Psoas muscle (tissue), 8 donors: ENCODE results near the gene KCNJ5. TPM values are rescaled to one million over a fixed set of nuclear protein-coding genes. Genes with fewer than 3 reads are reported as not detected.

ENCODE experiments used
- ATAC-seq, 4 donors: fragments of 200-7000 bp; cut with Tn5 transposase; one replicate each; pipeline ENCODE4 v1.9.1; 2020; ENCODE audit warnings: moderate library complexity in 3 of 4, mild to moderate bottlenecking in 2 of 4
- DNase-seq, 2 donors: peaks; one replicate each; pipeline ENCODE4 v3.0.0-alpha.2; 2020
- H3K27ac ChIP-seq: fragments of 200-600 bp; one replicate; pipeline ENCODE4 v1.8.0; 2022
- H3K27me3 ChIP-seq, 3 donors: fragments of 200-600 bp in 1 of 3; one replicate each; pipeline versions ENCODE4 v1.6.1 to v1.8.0; 2013 to 2022; ENCODE audit warnings: low read length in 2 of 3, mild to moderate bottlenecking in 2 of 3, moderate library complexity in 1 of 3; ENCODE audit not compliant: insufficient read depth in 3 of 3
- H3K36me3 ChIP-seq, 2 donors: fragments of 200-600 bp in 1 of 2; one replicate each; pipeline versions ENCODE4 v1.6.1 to v1.8.0; 2013 to 2022; ENCODE audit warnings: low read depth in 1 of 2, mild to moderate bottlenecking in 1 of 2, moderate library complexity in 1 of 2; ENCODE audit not compliant: insufficient read depth in 1 of 2
- H3K4me1 ChIP-seq: fragments of 200-600 bp; one replicate; pipeline ENCODE4 v1.8.0; 2022
- H3K4me3 ChIP-seq: fragments of 200-600 bp; one replicate; pipeline ENCODE4 v1.8.0; 2022; ENCODE audit warnings: mild to moderate bottlenecking
- H3K9me3 ChIP-seq: fragments of 200-600 bp; one replicate; pipeline ENCODE4 v1.8.0; 2022
- CTCF ChIP-seq: fragments of 200-600 bp; IDR thresholded peaks from one replicate; pipeline ENCODE4 v1.8.0; 2022; ENCODE audit warnings: antibody characterized with exemption
- WGBS, 3 donors: extraction: QIAGEN DNeasy Blood & Tissue Kit; methylation state at CpG; one replicate each; pipeline versions ENCODE4 v1.1.6 to v1.1.7; 2013; 5-methylcytosine and 5-hydroxymethylcytosine counted together
- intact Hi-C, 2 donors: fragments of 100-400 bp; cut with DNase I; formaldehyde crosslinking; loops; one replicate each; pipeline versions ENCODE4 v1.11.0 to v1.14.2; 2022
- polyA plus RNA-seq, 3 donors: library from polyadenylated mRNA; stranded (reverse); fragments of 200-250 nt; gene quantifications; one replicate each; pipeline ENCODE4 v1.2.3, GENCODE V29; 2013
- total RNA-seq, 4 donors: library from RNA; stranded (reverse); fragmentation: NEBNext Ultra II Directional in 2 of 4; extraction: Animal tissue kit (Norgen Biotek cat#: 25700) in 2 of 4; gene quantifications; one replicate each; pipeline versions ENCODE4 v1.2.1 to v1.2.4, GENCODE V29; 2021 to 2023
- donor health status: healthy with polysubstance abuse.
- donor health status: DM: no; HTN: no; CAD: no; lungs with moderate emphysema.
- donor health status: Bipolar disorder and iron deficiency.
- donor health status: healthy.
- donor health status: DM: yes; HTN: yes; CAD: no.
- donor health status: DM: no; HTN: no; CAD: no.
- donor health status: DM: no; HTN: no; CAD: no.
- donor health status: DM: yes; HTN: yes; CAD: no.

KCNJ5 gene
- total and polyA plus RNA-seq, 7 donors = 0.01 to 0.46 (median 0.24) TPM

- 86 to 89% (median 86%) methylated on average over 14 of the region's 14 CpGs for WGBS, 3 donors
- H3K36me3 ChIP-seq = no peaks in the 10 kb centered on the region
- DNase-seq = no peak
- no peak overlapping the region for H3K27ac ChIP-seq
- no peak for ATAC-seq
- no peaks in the 10 kb centered on the region for H3K9me3 ChIP-seq
- H3K4me1 ChIP-seq = no peaks in the 10 kb centered on the region
- intact Hi-C loops = no loop called here
- no peak for TF ChIP-seq CTCF
- H3K4me3 ChIP-seq = no peak overlapping the region
- peaks cover 0 to 30% (median 1%) of the 10 kb centered on the region in 3 donors for H3K27me3 ChIP-seq
Measured at GRCh38 chr11:128941573-128942271, 50.6 kb downstream of the KCNJ5 start.

GRCh38 chr11:128942272-128942612, 51.1 kb downstream of the KCNJ5 start:
- 96% methylated on average over 13 of the region's 13 CpGs for WGBS, 3 donors
- intact Hi-C loops = no loop called here
- Histone ChIP-seq H3K9me3 (no peaks in the 10 kb centered on the region), H3K27me3 (peaks cover 0 to 30% (median 1%) of the 10 kb centered on the region in 3 donors), H3K4me3 (no peak overlapping the region), H3K4me1 (no peaks in the 10 kb centered on the region), H3K27ac (no peak overlapping the region), H3K36me3 (no peaks in the 10 kb centered on the region)
- no peak for DNase-seq
- ATAC-seq = no peak
- TF ChIP-seq CTCF = no peak

- ATAC-seq (no peak), DNase-seq (no peak)
- H3K27me3 ChIP-seq = peaks cover 0 to 30% (median 1%) of the 10 kb centered on the region in 3 donors
- no peaks in the 10 kb centered on the region for H3K36me3 ChIP-seq
- 85 to 89% (median 87%) methylated on average over 19 to 21 of the region's 21 CpGs for WGBS, 3 donors
- intact Hi-C loops = no loop called here
- no peak within 1 kb of the TSS for H3K4me3 ChIP-seq
- H3K4me1 ChIP-seq = no peaks in the 10 kb centered on the region
- no peak for TF ChIP-seq CTCF
- no peaks in the 10 kb centered on the region for H3K9me3 ChIP-seq
- H3K27ac ChIP-seq = no peak within 1 kb of the TSS
Measured at GRCh38 chr11:128942817-128943427, 51.8 kb downstream of the KCNJ5 start, which contains the start of gene TP53AIP1. Gene TP53AIP1, minus strand, starts transcription at chr11:128942871. Its CDS starts 5,053 bp downstream, at chr11:128937818.

GRCh38 chr11:128943428-128943976, 52.3 kb downstream of the KCNJ5 start:
- no peak for DNase-seq
- Histone ChIP-seq H3K4me1 (no peaks in the 10 kb centered on the region), H3K9me3 (no peaks in the 10 kb centered on the region), H3K27ac (no peak overlapping the region), H3K27me3 (peaks cover 0 to 30% (median 1%) of the 10 kb centered on the region in 3 donors), H3K4me3 (no peak overlapping the region), H3K36me3 (no peaks in the 10 kb centered on the region)
- TF ChIP-seq CTCF = no peak
- intact Hi-C loops = no loop called here
- WGBS, 3 donors = 71 to 74% (median 73%) methylated on average over 16 of the region's 16 CpGs
- no peak for ATAC-seq
